ENCODE data around the gene ZNF608. TPM values are rescaled to one million over a fixed set of nuclear protein-coding genes. Genes with fewer than 3 reads are reported as not detected.

The ZNF608 gene
- total and polyA plus RNA-seq, 2 experiments from 2014 or later = 12.4 to 30.0 TPM

DNA sequence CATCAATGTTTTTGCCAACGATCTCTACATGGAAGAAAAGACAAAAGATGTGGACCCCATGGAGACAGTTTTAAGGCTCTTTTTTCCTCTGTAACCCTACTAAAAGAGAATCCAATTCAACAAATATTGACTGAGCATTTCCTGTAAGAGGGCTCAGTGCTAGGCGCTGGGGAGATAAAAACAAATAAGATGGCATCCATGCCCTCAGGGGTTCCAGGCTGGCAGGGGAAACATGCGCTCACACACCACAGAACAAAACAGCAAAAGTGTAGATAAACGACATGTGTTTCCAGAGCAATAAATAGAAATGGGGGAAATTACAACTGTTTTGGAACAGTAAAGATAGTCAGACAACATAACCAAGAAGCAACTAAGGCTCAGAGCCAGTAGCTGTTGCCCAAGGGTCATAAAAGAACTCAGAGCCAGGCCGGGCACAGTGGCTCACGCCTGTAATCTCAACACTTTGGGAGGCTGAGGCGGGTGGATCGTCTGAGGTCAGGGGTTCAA is 25.2 kb downstream of the ZNF608 start:
- H3K4me2 ChIP-seq = peak overlapping the region; percentile 25
- peaks cover 7% of the 10 kb centered on the region for H4K20me1 ChIP-seq (ENCODE audit: insufficient read depth, poor library complexity, severe bottlenecking)
- TF ChIP-seq EZH2 (IDR thresholded peaks at IDR 0.05; ENCODE audit: borderline replicate concordance) = no peak
- TF ChIP-seq EZH2phosphoT487 (IDR thresholded peaks at IDR 0.05; ENCODE audit: low read depth, severe bottlenecking, unreplicated experiment) = no peak
- TF ChIP-seq, protein P1, sequence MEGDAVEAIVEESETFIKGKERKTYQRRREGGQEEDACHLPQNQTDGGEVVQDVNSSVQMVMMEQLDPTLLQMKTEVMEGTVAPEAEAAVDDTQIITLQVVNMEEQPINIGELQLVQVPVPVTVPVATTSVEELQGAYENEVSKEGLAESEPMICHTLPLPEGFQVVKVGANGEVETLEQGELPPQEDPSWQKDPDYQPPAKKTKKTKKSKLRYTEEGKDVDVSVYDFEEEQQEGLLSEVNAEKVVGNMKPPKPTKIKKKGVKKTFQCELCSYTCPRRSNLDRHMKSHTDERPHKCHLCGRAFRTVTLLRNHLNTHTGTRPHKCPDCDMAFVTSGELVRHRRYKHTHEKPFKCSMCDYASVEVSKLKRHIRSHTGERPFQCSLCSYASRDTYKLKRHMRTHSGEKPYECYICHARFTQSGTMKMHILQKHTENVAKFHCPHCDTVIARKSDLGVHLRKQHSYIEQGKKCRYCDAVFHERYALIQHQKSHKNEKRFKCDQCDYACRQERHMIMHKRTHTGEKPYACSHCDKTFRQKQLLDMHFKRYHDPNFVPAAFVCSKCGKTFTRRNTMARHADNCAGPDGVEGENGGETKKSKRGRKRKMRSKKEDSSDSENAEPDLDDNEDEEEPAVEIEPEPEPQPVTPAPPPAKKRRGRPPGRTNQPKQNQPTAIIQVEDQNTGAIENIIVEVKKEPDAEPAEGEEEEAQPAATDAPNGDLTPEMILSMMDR (IDR thresholded peaks at IDR 0.05; ENCODE audit: poor library complexity) = no peak
- 79% methylated on average over 8 of the region's 8 CpGs for WGBS (ENCODE audit: low lambda C conversion rate, missing lambda C conversion rate)
- no peak overlapping the region for H2AFZ ChIP-seq
- H3K9me3 ChIP-seq (ENCODE audit: low read depth) = no peaks in the 10 kb centered on the region
- no peak for DNase-seq (ENCODE audit: low spot score)
- H3K27ac ChIP-seq = peak overlapping the region; percentile 56
- no peaks in the 10 kb centered on the region for H3K36me3 ChIP-seq (replicated peaks; ENCODE audit: insufficient read depth, low read depth)
- peaks cover 88% of the 10 kb centered on the region for H3K79me2 ChIP-seq
- no peak overlapping the region for H3K4me3 ChIP-seq
- H3K4me1 ChIP-seq (ENCODE audit: insufficient read depth) = peaks cover 37% of the 10 kb centered on the region
- H3K27me3 ChIP-seq = no peaks in the 10 kb centered on the region
- H3K9me2 ChIP-seq (replicated peaks; ENCODE audit: insufficient read depth) = no peaks in the 10 kb centered on the region

DNA sequence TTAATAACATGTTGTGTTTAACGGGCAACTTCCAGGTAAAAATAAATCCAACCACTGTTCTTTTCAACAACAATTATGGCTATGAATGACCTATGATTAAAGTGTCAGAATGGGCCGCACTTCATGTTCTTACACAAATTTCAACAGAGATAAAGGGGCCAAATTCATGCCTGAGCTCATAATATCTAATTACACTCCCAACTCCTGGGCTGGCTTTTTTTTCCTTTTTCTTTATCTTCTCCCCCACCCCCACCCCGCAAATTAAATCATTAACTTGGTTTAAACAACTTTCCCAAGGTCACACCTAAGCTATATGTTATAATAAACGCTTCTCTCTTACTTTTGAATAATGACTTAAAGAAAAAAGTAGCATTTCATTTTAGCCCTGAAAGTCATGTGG is 25.8 kb downstream of the ZNF608 start:
- H3K27ac ChIP-seq = peak overlapping the region; percentile 56

DNA sequence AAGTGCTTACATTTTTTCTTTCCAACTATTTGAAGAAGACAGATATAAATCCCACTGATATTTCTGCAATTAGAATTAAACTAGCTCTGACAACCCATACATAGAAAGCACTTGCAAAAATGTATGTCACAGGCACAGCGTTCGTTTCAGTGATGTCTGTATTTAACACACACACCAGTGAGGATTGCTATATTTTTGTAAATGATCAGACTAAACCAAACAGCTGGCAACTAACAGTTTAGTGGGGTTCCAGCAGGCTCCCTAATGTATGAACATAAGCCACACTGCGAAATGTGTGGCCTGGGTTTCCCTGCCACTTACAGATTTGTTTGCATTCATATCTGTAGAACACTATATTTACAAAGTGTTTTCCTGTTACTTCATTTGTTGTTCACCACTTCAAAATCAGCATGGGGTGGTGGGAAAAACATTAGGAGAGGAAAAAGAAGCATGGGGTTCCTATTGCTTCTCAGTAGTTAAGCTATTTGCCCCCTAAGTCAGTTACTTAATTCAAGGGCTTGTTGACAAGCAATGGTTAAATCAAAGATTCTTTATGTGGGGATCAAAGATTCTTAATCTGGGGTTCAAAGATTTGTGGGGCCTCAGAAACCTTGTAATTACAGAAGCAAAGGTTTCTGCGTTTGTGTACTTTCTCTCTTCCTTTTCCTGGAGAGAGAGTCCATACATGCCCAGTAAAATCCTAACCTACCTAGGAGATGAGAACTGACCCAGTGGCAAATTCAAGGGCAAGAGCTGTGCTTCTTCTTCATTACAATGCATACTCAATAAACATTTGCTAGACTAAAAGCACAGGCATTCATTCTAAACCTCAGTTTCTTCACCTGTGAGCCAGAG is 27.1 kb downstream of the ZNF608 start:
- no peak overlapping the region for H3K4me2 ChIP-seq
- no peaks in the 10 kb centered on the region for H3K9me3 ChIP-seq (ENCODE audit: low read depth)
- no peaks in the 10 kb centered on the region for H3K36me3 ChIP-seq (replicated peaks; ENCODE audit: insufficient read depth, low read depth)
- H4K20me1 ChIP-seq (ENCODE audit: insufficient read depth, poor library complexity, severe bottlenecking) = no peaks in the 10 kb centered on the region
- no peak for TF ChIP-seq EZH2 (IDR thresholded peaks at IDR 0.05; ENCODE audit: borderline replicate concordance)
- TF ChIP-seq EZH2phosphoT487 (IDR thresholded peaks at IDR 0.05; ENCODE audit: low read depth, severe bottlenecking, unreplicated experiment) = no peak
- TF ChIP-seq, protein P1 (IDR thresholded peaks at IDR 0.05; ENCODE audit: poor library complexity) = no peak
- WGBS (ENCODE audit: low lambda C conversion rate, missing lambda C conversion rate) = 76% methylated on average over 4 of the region's 4 CpGs
- no peaks in the 10 kb centered on the region for H3K9me2 ChIP-seq (replicated peaks; ENCODE audit: insufficient read depth)
- DNase-seq (ENCODE audit: low spot score) = no peak
- peaks cover 86% of the 10 kb centered on the region for H3K79me2 ChIP-seq
- no peak overlapping the region for H3K4me3 ChIP-seq
- H3K27me3 ChIP-seq = no peaks in the 10 kb centered on the region
- peak overlapping the region; percentile 24 for H3K27ac ChIP-seq
- H3K4me1 ChIP-seq (ENCODE audit: insufficient read depth) = peaks cover 37% of the 10 kb centered on the region
- no peak overlapping the region for H2AFZ ChIP-seq

More for the DNA sequence above, 25.8 kb downstream of the ZNF608 start:
- H4K20me1 ChIP-seq (ENCODE audit: insufficient read depth, poor library complexity, severe bottlenecking) = peaks cover under 1% of the 10 kb centered on the region
- TF ChIP-seq, protein P1 (IDR thresholded peaks at IDR 0.05; ENCODE audit: poor library complexity) = no peak
- no peak for TF ChIP-seq EZH2 (IDR thresholded peaks at IDR 0.05; ENCODE audit: borderline replicate concordance)
- TF ChIP-seq EZH2phosphoT487 (IDR thresholded peaks at IDR 0.05; ENCODE audit: low read depth, severe bottlenecking, unreplicated experiment) = no peak
- no peak overlapping the region for H2AFZ ChIP-seq
- no peaks in the 10 kb centered on the region for H3K9me3 ChIP-seq (ENCODE audit: low read depth)
- peak overlapping the region; percentile 25 for H3K4me2 ChIP-seq
- peaks cover 86% of the 10 kb centered on the region for H3K79me2 ChIP-seq
- peaks cover 37% of the 10 kb centered on the region for H3K4me1 ChIP-seq (ENCODE audit: insufficient read depth)
- H3K9me2 ChIP-seq (replicated peaks; ENCODE audit: insufficient read depth) = no peaks in the 10 kb centered on the region
- H3K4me3 ChIP-seq = no peak overlapping the region
- WGBS (ENCODE audit: low lambda C conversion rate, missing lambda C conversion rate) = 67% methylated on average over 4 of the region's 4 CpGs
- no peaks in the 10 kb centered on the region for H3K27me3 ChIP-seq
- no peaks in the 10 kb centered on the region for H3K36me3 ChIP-seq (replicated peaks; ENCODE audit: insufficient read depth, low read depth)
- no peak for DNase-seq (ENCODE audit: low spot score)

Measured in hepatocyte (in vitro differentiated cells).